LNCAP (cell line): ENCODE data around the gene SLPI.

Experiments used
- CTCF ChIP-seq: fragments of 450-650 bp; IDR thresholded peaks from 2 replicates; pipeline ENCODE4 v1.5.1; 2017; ENCODE audit warnings: mild to moderate bottlenecking

The SLPI gene

GRCh38 chr20:45211569-45212474 lies 42.5 kb downstream of the SLPI start:
- TF ChIP-seq CTCF, result no peak

- TF ChIP-seq CTCF, result no peak
These were observed 44.4 kb downstream of the SLPI start for GRCh38 chr20:45209924-45210323.

GRCh38 chr20:45206725-45207124 lies 47.6 kb downstream of the SLPI start, which contains the start of gene SEMG1:
Gene SEMG1 (plus strand): TSS chr20:45207033. CDS start chr20:45207054, 21 bp downstream.
- no peak for TF ChIP-seq CTCF
